B cell (primary cell): ENCODE data around the gene PEX13. TPM values are rescaled to one million over a fixed set of nuclear protein-coding genes. Genes with fewer than 3 reads are reported as not detected.

Experiments
- ATAC-seq: fragments of 200-7000 bp; cut with Tn5 transposase; one replicate; pipeline ENCODE4 v1.10.0; 2021; ENCODE audit warnings: low read depth, mild to moderate bottlenecking, moderate number of reproducible peaks, moderate library complexity
- CTCF ChIA-PET: fragments of 350-600 bp; sonication (Branson Sonifier 250); formaldehyde crosslinking; loops from one replicate; lab custom pipeline; 2021; ENCODE audit warnings: antibody characterized with exemption, inconsistent platforms; lab: Charles Lee
- POLR2A ChIA-PET: fragments of 350-600 bp; sonication (Branson Sonifier 250); formaldehyde crosslinking; loops from one replicate; lab custom pipeline; 2021; ENCODE audit warnings: antibody characterized with exemption; lab: Charles Lee
- DNase-seq: peaks from one replicate; pipeline ENCODE4 v3.0.0; 2013
- H2AFZ ChIP-seq: 2 replicates; pipeline ENCODE4 v1.6.1; 2012; ENCODE audit warnings: mild to moderate bottlenecking, low read depth, low read length; ENCODE audit not compliant: insufficient read depth, poor library complexity, severe bottlenecking
- H3K27ac ChIP-seq, 2 donors: 1 replicate in 1 of 2; 2 replicates in 1 of 2; pipeline ENCODE4 v1.5.1; 2012 to 2013; ENCODE audit warnings: low read length in 2 of 2, mild to moderate bottlenecking in 2 of 2, moderate library complexity in 1 of 2
- H3K27me3 ChIP-seq, 4 experiments: fragments of 200-600 bp in 1 of 4; sonication (generic) in 1 of 4; replicated peaks in 1 of 4; 1 replicate in 2 of 4; 2 replicates in 2 of 4; pipeline versions ENCODE4 v1.6.1 to v1.7.0; 2013 to 2016; ENCODE audit warnings: low read length in 3 of 4, mild to moderate bottlenecking in 2 of 4, mixed read lengths in 1 of 4, moderate library complexity in 1 of 4; ENCODE audit not compliant: insufficient read depth in 4 of 4, control insufficient read depth in 3 of 4; ENCODE audit errors: control extremely low read depth in 1 of 4
- H3K36me3 ChIP-seq, 2 experiments: replicated peaks in 1 of 2; 1 replicate in 1 of 2; 2 replicates in 1 of 2; pipeline versions ENCODE4 v1.6.1 to v1.7.1; 2013; ENCODE audit warnings: low read length in 1 of 2; ENCODE audit not compliant: insufficient read depth in 2 of 2, control insufficient read depth in 1 of 2; ENCODE audit errors: control extremely low read depth in 1 of 2, extremely low read depth in 1 of 2
- H3K4me1 ChIP-seq, 2 donors: fragments of 200-600 bp in 1 of 2; sonication (generic) in 1 of 2; 1 replicate in 1 of 2; 2 replicates in 1 of 2; pipeline versions ENCODE4 v1.5.1 to v1.6.1; 2013 to 2017; ENCODE audit warnings: low read length in 2 of 2; ENCODE audit not compliant: control insufficient read depth in 2 of 2, insufficient read depth in 2 of 2
- H3K4me2 ChIP-seq: replicated peaks from 2 replicates; pipeline ENCODE3; 2012; ENCODE audit warnings: mild to moderate bottlenecking, low read depth, low read length; ENCODE audit not compliant: poor library complexity, severe bottlenecking
- H3K4me3 ChIP-seq, 5 experiments: fragments of 200-600 bp in 1 of 5; sonication (generic) in 1 of 5; 1 replicate in 3 of 5; 2 replicates in 2 of 5; pipeline versions ENCODE4 v1.5.1 to v1.7.0; 2011 to 2016; ENCODE audit warnings: low read length in 4 of 5, mild to moderate bottlenecking in 4 of 5, low read depth in 2 of 5, control low read depth in 1 of 5, moderate library complexity in 1 of 5; ENCODE audit not compliant: insufficient read depth in 1 of 5; ENCODE audit errors: control extremely low read depth in 1 of 5, extremely low read depth in 1 of 5
- H3K79me2 ChIP-seq: fragments of 200-600 bp; sonication (generic); one replicate; pipeline ENCODE4 v1.6.0; 2016; ENCODE audit warnings: low read length; ENCODE audit not compliant: control insufficient read depth, insufficient read depth
- H3K9ac ChIP-seq: fragments of 200-600 bp; sonication (generic); 2 replicates; pipeline ENCODE4 v1.6.1; 2017; ENCODE audit warnings: mild to moderate bottlenecking, low read length, moderate library complexity
- H3K9me3 ChIP-seq, 3 donors: one replicate each; pipeline versions ENCODE4 v1.6.1 to v1.7.1; 2013; ENCODE audit warnings: low read length in 2 of 3; ENCODE audit not compliant: control insufficient read depth in 2 of 3, insufficient read depth in 1 of 3; ENCODE audit errors: control extremely low read depth in 1 of 3
- H4K20me1 ChIP-seq: 2 replicates; pipeline ENCODE4 v1.6.0; 2012; ENCODE audit warnings: mild to moderate bottlenecking, low read length; ENCODE audit not compliant: insufficient read depth, control insufficient read depth, poor library complexity, severe bottlenecking
- H3K27ac Mint-ChIP-seq: one replicate; pipeline ENCODE4 v1.8.0; 2021; ENCODE audit warnings: mixed read lengths
- H3K27me3 Mint-ChIP-seq: one replicate; pipeline ENCODE4 v1.8.0; 2021; ENCODE audit warnings: mixed read lengths
- H3K4me1 Mint-ChIP-seq: one replicate; pipeline ENCODE4 v1.8.0; 2021; ENCODE audit warnings: mixed read lengths
- H3K4me3 Mint-ChIP-seq: one replicate; pipeline ENCODE4 v1.8.0; 2021; ENCODE audit warnings: mixed read lengths
- H3K9me3 Mint-ChIP-seq: one replicate; pipeline ENCODE4 v1.8.0; 2022; ENCODE audit warnings: mixed read lengths; ENCODE audit not compliant: insufficient read depth
- CTCF ChIP-seq: fragments of 200-600 bp; IDR thresholded peaks from one replicate; pipeline ENCODE4 v1.8.0; 2022; ENCODE audit warnings: antibody characterized with exemption, mild to moderate bottlenecking
- EZH2 ChIP-seq: IDR thresholded peaks from 2 replicates; pipeline ENCODE4 v1.6.1; 2012; ENCODE audit warnings: borderline replicate concordance, low read depth, mild to moderate bottlenecking, moderate library complexity, low read length; ENCODE audit not compliant: insufficient read depth, poor library complexity, severe bottlenecking
- WGBS: methylation state at CpG from one replicate; pipeline ENCODE4 v1.1.5; 2013; ENCODE audit warnings: missing lambda C conversion rate; ENCODE audit not compliant: insufficient coverage; 5-methylcytosine and 5-hydroxymethylcytosine counted together
- intact Hi-C: fragments of 100-400 bp; cut with micrococcal nuclease; formaldehyde crosslinking; loops from one replicate; pipeline ENCODE4 v1.10.0; 2022
- polyA plus RNA-seq: library from polyadenylated mRNA; depleted of rRNA; stranded (reverse); fragments of >200 nt; gene quantifications from 2 replicates; pipeline ENCODE4 v1.2.3, GENCODE V29; 2012
- total RNA-seq, 2 donors: library from RNA; stranded (reverse); fragments of 120-200 nt in 1 of 2; gene quantifications; 1 replicate in 1 of 2; 2 replicates in 1 of 2; pipeline versions ENCODE4 v1.2.3 to v1.2.4, GENCODE V29; 2013 to 2022

PEX13 gene
- total and polyA plus RNA-seq, 2 donors (not counting 1 experiment from before 2014, with no cell fraction given), result 6.1 to 19.8 TPM

DNA sequence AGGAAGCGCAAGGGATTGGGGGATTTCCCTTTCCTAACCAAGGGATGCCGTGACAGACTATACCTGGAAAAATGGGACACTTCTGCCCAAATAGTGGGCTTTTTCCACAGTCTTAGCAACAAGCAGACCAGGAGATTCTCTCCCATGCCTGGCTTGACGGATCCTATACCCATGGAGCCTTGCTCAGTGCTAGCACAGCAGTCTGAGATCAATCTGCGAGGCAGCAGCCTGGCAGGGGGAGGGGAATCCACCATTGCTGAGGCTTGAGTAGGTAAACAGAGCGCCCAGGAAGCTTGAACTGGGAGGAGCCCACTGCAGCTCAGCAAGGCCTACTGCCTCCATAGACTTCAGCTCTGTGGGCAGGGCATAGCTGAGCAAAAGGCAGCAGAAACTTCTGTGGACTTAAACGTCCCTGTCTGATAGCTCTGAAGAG, 3.7 kb downstream of the PEX13 start:
- no peak overlapping the region for H3K4me2 ChIP-seq
- Mint-ChIP-seq H3K4me3 (no peak overlapping the region), H3K27me3 (no peaks in the 10 kb centered on the region), H3K9me3 (no peaks in the 10 kb centered on the region), H3K27ac (no peak overlapping the region), H3K4me1 (peaks cover 45% of the 10 kb centered on the region)
- H3K27me3 ChIP-seq, result no peaks in the 10 kb centered on the region
- H3K4me1 ChIP-seq, result peaks cover 5 to 16% of the 10 kb centered on the region in 2 donors
- no peak overlapping the region for H2AFZ ChIP-seq
- no peak overlapping the region for H3K4me3 ChIP-seq
- ChIA-PET CTCF (no interaction called here), POLR2A (no interaction called here)
- H3K9ac ChIP-seq, result no peak overlapping the region
- H3K79me2 ChIP-seq, result peaks cover 95% of the 10 kb centered on the region
- TF ChIP-seq EZH2 (no peak), CTCF (no peak)
- H3K36me3 ChIP-seq, result peaks cover 1 to 9% of the 10 kb centered on the region in 2 experiments
- no peaks in the 10 kb centered on the region for H3K9me3 ChIP-seq
- ATAC-seq (no peak), DNase-seq (no peak)
- intact Hi-C loops, result no loop called here
- no peak overlapping the region for H3K27ac ChIP-seq
- peaks cover 31% of the 10 kb centered on the region for H4K20me1 ChIP-seq
- 100% methylated on average over 6 of the region's 6 CpGs for WGBS

DNA sequence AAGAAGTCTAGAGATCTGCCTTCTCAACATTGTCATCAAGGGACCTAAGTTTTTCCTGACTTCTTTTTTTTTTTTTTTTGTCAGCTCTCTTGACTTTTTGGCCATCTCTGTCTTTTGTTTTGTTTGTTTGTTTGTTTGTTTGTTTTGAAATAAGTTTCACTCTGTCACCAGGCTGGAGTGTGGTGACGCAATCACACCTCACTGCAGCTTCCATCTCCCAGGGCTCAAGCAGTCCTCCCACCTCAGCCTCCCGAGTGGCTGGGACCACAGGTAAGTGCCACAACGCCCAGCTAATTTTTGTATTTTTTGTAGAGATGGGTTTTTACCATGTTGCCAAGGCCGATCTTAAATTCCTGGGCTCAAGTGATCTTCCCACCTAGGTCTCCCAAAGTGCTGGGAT, 6.2 kb downstream of the PEX13 start:
- peaks cover 52% of the 10 kb centered on the region for H4K20me1 ChIP-seq
- Mint-ChIP-seq H3K27ac (no peak overlapping the region), H3K27me3 (no peaks in the 10 kb centered on the region), H3K4me3 (no peak overlapping the region), H3K4me1 (peaks cover 29% of the 10 kb centered on the region), H3K9me3 (no peaks in the 10 kb centered on the region)
- TF ChIP-seq EZH2 (no peak), CTCF (no peak)
- ATAC-seq, result no peak
- H3K79me2 ChIP-seq, result peaks cover 93% of the 10 kb centered on the region
- 100% methylated on average over 1 of the region's 4 CpGs for WGBS
- no peak overlapping the region for H3K4me2 ChIP-seq
- peaks cover 1 to 9% of the 10 kb centered on the region in 2 experiments for H3K36me3 ChIP-seq
- H3K9me3 ChIP-seq, result no peaks in the 10 kb centered on the region
- ChIA-PET CTCF (no interaction called here), POLR2A (no interaction called here)
- no peak overlapping the region for H2AFZ ChIP-seq
- H3K9ac ChIP-seq, result no peak overlapping the region
- H3K27me3 ChIP-seq, result no peaks in the 10 kb centered on the region
- DNase-seq, result no peak
- no peak overlapping the region for H3K27ac ChIP-seq
- intact Hi-C loops, result no loop called here
- H3K4me3 ChIP-seq, result no peak overlapping the region
- H3K4me1 ChIP-seq, result peaks cover 0 to 7% of the 10 kb centered on the region in 2 donors
